NOMO-1 treated with DMSO at 0.1 percent for 48 hours (cell line): ENCODE results near the gene PCDHGC5.

ENCODE experiments used
- DNase-seq: peaks from one replicate; lab custom pipeline; 2025; ENCODE audit not compliant: unreplicated experiment; lab: John Stamatoyannopoulos, UW

PCDHGC5 gene

DNA sequence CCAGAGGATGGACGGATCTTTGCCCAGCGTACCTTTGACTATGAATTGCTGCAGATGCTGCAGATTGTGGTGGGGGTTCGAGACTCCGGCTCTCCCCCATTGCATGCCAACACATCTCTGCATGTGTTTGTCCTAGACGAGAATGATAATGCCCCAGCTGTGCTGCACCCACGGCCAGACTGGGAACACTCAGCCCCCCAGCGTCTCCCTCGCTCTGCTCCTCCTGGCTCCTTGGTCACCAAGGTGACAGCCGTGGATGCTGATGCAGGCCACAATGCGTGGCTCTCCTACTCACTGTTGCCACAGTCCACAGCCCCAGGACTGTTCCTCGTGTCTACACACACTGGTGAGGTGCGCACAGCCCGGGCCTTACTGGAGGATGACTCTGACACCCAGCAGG, 1.9 kb downstream of the PCDHGC5 start:
- no peak for DNase-seq

DNA sequence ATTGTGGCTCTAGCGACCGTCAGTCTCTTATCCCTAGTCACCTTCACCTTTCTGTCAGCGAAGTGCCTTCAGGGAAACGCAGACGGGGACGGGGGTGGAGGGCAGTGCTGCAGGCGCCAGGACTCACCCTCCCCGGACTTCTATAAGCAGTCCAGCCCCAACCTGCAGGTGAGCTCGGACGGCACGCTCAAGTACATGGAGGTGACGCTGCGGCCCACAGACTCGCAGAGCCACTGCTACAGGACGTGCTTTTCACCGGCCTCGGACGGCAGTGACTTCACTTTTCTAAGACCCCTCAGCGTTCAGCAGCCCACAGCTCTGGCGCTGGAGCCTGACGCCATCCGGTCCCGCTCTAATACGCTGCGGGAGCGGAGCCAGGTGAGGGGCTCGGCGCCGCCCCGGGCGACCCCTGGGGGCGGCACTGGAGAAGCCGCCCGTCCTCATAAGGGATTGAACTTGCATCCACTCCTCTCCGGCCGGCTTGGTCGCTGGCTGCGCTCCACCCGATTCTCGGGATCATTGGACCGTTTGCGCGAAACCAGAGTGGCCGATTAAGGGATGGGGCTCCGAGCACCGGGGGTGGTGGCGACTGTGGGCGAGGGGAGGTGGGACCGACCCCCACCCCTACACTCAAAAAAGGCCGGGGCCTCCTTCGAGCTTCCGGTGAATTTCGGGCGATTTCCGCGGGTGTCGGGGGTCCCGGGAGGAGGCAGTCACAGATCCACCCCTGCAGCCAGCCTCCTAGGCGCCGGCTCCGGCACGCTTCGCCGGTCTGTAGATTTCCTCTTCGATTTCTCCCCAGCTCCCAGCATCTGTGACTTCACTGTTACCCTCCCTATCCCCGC, 2.7 kb downstream of the PCDHGC5 start:
- DNase-seq, result no peak

DNA sequence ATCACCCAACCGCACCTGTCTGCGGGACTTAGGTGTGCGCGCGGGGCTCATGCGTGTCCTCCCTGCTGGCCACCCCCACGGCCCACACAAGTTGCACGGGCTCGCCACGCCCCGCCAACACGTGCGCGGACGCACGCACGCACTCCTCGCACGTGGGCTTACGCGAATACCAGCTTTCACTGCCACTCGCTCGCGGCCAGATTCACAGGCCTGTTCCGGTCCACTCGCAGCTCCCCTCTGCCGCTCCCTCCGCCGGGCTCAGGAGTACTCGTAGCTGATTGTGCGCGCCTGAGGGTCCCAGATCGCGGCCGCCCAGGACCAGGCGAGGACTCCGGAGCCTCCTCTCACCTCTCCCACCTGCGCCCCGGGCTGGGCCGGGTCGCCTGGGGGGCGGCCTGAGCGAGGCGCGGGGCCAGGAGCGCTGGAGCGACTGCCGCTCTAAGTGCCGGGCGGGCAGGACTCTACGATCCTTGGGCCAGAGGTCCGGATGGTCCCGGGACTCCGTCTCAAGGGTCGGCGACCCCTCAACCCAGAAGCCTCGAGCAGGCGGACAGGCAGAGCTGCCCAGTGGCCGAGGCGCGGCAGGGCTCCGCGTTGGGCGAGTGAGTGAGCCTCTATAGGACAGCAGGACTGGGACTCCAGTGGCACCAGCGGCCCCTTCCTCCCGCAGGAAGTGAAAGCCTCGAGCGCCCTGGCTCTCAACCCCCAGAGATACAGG, 3.4 kb downstream of the PCDHGC5 start:
- peak; percentile 17 for DNase-seq

DNA sequence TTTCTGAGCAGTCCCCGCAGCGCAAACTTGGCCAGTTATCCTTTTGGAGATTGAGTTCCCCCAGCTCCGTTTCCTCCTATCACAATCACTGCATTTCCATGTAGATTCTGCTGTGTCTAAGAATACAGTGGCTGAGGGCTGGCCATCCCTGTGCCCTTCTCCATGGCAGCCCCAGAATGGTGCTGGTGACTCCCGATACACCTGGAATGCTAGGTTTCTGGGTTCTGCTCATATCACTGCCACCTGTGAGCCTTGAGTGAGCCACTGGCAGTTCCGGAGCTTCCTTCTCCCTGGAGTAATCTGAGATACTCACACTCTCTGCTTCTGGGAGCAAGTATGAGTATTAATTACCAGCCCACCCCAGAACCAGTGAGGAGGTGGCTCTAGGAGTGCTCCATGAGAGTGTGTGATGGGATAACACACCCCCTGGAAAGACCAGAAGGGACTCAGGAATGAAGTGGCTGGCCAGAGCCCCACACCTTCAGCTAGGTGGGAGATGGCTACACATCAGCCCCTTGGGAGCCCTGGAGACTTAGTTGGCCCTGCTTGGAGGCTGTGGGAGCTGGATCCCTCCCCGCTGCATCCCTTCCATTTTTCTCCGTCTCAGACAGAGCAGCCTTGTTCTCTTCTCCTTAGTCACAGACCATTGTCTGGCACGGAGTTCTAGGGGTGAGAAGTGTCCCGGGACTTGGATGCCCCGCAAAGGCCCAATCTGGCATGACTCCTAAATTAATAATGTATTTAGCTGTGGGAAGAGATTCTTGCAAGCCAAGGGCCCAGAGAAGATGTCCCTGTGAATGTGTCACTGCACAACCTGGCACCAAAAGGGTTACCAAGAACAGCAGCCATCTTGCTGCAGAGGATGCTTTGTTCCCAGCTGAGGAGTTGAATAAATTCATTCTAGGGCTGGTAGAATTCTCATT, 4.9 kb downstream of the PCDHGC5 start:
- no peak for DNase-seq

DNA sequence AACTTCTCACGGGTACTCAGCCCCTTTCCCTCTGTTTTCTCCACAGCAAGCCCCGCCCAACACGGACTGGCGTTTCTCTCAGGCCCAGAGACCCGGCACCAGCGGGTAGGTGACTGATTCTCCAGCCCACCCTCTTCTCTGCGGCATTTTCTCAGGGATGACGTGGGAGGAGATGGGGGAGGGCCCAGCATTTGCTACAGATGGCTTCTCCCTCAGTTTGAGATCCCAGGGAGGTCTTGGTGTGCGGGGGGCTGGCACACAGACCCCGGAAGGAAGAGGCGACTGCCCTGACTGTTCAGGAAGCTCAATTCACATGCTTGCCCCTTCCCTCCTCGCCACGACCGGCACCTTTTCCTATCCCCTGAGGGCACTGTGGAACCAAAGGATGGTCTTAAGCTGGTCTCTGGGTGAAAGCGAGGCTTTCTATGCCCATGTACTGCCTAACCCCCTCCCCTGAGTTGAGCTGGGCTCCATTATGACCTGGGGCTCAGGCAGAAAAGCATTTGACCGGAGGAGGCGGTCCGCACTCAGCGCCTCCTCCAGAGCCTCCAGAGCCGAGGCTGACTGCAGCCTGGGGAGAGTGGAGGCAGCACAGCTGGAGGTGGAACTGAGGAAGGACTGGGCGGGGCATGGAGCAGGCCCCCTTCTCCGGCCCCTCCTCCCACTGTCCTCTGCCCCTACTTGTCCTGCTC, 6.0 kb downstream of the PCDHGC5 start:
- no peak for DNase-seq

DNA sequence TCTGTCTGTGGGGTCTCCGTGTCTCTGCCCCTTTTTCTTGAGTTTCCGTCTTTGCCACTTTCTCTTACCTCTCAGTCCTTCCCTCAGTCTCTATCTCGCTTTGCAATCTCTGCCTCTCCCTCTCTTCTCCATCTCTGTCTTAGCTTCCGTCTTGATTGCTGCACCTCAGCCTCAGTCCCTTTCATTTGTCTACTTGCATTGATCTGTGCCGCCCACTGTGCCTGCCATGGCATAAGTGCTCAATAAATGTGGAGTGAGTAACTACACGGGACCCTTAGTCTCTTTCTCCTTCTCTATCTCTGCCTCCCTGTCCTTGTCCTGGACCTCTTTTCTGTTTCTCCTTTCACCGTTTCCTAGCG, 6.6 kb downstream of the PCDHGC5 start:
- no peak for DNase-seq

DNA sequence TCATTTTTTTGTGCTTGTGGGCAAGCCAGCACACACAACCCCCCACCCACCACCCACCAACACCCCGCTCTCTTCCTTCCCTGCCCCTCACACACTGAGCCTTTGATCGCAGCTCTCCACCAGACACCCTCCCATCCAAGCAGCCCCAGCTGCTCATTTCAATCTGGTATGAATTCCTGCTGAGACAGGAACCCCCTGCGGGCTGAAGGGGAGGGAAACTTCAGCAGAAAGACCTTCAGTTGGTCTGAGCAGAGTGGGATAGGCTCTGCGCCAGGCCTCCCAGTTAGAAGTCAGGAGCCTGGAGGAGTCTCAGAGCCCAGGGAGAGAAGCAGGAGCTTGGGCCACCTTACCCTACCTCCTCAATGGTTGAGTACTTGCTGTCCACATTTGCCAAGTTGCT, 7.2 kb downstream of the PCDHGC5 start:
- DNase-seq, result no peak

DNA sequence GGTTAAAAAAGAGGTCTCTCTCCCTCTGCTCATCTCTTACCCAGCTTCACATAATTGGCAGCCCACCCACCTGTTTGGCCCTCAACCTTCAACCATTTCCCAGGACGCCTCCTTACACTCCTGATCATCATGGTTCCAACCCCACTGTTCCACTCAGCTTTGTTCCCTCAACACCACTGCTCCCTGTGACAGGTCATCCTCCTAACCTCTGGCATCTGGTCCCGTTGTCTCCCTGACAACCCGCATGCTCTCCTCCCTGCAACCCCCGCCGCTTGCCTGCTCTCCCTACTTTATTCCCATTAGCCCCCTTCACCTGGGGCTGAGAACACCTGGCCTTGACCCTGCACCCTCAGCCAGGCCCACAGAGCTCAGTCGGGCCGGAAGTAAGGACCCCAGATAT, 12.9 kb downstream of the PCDHGC5 start:
- DNase-seq, result no peak

DNA sequence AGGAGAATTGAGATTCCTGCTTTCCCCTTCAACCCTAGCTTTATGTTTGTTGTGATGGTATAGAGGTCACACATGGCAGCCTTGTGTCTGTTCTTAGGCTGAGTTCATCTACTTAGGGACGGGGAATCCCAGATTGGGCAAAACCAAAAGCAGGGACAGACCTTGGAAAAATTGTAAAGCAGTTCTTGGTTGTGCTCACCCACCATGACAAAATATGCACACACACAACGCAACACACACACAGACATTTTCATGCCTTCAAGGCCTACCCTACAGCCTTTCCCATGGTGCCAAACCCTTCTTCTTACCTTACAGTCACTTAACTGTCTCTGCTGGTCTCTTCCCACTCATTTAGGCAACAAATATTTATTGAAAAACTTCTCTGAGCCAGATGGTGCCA, 14.8 kb downstream of the PCDHGC5 start:
- no peak for DNase-seq

DNA sequence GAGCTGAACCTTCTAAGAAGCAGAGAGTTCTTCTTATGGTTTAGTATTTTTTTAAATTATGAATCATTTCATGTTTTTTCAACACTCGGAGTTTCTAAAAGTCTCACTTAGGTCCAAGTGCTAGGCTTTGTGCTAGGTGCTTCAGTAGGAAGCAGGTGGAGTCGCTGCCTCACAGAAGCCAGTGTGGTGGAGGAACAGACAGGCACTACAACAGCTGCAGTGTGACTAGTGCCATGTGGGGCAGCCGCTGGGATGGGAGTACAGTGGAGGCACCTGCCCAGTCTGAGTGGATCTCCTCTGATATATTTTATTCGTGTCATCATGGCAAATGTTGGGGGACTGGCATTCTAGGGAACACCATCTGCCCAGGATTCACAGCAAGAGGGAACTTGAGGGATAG, 15.3 kb downstream of the PCDHGC5 start:
- no peak for DNase-seq

DNA sequence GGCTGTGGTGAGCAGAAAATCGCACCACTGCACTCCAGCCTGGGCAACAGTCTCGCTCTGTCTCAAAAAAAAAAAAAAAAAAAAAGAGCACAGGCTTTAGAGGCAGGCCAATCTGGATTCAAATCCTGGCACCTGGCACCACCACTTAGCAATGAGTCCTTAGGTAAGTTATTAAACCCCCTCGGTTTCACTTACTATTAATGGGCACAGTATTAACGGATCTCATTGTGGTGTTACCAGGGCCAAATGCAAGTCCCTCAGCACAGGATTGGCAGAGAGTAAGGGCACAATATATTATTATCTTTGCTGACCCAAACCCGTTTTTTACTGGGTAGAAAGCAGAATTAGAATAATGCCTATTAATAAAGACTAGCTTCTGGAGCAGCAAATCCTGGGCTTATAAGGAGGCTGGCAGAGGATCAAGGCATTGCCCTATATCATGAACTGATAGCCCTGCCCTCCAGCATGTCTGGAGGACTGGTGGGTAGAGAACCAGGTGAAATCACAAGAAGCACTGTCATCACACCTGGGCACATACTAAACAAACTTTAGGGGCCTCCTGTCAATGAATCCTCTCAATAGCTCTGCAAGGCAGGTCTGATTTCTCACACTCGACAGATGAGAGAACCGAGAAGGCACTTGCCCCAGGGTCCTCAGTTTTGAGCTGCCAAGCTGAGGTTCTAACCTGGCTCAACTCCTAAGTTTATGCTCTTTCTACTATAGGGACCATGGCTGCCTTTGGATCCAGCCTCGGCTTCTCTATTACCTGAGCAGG, 17.7 kb downstream of the PCDHGC5 start:
- no peak for DNase-seq

DNA sequence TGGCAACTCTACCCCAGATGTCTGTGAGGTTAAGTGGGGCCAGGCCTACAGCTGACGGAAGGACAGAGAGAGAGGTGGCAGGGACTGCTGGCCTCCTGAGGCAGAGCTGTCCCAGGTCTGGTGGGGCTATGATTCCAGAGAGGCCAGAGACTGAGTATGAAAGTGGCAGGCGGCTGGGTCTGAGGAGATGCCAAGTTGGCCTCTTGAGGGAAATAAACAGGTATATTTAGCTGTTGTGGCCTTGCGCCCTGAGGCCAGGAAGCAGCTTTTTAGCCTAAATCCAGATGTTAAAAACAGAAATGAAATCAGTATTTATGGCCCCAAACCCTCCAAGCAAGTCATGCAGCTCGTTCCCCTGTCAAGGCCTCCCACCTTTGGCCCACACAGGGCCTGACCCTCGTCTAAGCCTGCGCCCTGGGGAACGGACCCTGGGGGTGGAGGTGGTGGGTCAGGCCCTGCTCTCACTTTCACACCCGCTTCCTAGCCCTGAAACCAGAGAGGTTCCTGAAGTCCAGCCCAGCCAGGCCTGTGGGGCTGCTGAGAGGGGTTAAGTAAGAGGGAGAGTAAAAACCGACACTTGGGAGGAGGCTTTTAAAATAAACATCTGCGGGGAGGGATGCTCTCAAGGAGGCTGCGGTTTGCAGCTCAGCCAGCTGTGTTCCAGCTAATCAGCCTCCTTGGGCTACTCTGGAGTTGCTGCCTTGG, 18.7 kb downstream of the PCDHGC5 start:
- peak; percentile 11 for DNase-seq

DNA sequence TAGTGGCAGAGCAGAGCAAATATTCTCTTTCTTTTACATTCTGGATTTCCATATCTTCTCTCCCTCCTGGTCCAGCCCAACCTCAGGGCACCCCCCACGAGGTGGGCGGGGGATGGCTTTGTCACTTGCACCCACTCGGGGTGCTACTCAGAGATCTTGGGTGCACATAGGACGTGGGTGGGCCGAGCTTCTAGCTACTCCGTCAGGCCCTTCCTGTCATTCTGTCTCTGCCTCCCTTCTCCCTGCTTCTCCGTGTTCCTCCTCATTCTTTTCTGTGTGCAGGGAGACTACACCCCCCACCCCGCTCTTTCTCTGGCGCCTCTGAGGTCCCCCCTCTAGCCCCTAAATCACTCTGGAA, 19.5 kb downstream of the PCDHGC5 start:
- DNase-seq, result no peak

DNA sequence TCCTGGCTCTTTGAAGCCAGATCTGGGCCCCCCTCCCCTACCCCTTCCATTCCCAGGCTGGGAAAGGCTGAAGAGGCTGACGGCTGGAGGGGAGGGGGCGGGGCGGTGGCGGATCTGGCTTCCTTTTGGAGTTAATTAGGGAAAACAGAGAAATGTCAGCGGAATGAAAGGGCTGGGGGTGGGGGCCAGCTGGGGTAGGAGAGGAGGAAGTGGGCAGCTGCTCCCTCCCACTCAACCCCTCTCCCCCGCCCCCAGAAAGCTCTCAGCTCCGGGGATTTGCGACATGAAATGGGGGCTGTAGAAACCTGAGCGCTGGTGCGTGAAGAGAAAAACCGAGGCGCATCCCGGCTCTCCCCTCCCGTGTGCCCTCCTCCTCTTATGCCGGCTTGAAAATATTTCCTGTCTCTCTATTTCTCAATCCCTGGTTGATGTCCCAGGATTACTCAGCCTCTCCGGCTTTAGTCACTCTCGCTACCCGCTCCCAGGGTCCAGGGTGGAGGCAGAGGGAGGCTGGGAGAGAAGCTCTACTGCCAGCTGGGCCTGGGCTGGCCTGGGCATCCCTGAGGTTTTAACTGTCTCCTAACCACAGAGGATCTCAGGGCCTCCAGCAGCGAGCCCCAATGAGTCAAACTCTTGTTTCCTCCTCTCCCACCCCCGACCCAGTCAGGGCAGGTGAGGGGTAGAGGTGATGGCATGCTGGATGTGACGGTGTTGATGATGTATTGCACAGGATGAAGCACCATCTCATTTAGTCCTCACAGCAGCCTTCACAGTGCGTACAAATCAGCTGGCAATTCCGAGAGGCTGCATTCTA, 20.1 kb downstream of the PCDHGC5 start:
- DNase-seq, result no peak

DNA sequence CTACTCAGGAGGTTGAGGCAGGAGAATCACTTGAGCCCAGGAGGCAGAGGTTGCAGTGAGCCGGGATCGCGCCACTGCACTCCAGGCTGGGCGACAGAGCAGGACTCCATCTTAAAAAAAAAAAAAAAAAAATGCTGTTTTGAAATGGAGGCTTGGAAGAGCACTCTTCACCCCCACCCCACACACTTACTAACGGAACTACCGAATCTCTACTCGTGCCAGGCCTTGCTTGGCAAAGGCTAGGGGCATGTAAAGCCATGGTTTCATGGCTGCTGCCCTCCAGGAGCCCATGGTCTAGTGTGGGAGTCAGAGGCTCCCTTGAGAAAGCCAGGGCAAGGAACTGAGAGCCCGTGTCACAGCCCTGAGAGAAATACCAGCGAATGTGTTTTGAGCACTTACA, 21.3 kb downstream of the PCDHGC5 start:
- no peak for DNase-seq

DNA sequence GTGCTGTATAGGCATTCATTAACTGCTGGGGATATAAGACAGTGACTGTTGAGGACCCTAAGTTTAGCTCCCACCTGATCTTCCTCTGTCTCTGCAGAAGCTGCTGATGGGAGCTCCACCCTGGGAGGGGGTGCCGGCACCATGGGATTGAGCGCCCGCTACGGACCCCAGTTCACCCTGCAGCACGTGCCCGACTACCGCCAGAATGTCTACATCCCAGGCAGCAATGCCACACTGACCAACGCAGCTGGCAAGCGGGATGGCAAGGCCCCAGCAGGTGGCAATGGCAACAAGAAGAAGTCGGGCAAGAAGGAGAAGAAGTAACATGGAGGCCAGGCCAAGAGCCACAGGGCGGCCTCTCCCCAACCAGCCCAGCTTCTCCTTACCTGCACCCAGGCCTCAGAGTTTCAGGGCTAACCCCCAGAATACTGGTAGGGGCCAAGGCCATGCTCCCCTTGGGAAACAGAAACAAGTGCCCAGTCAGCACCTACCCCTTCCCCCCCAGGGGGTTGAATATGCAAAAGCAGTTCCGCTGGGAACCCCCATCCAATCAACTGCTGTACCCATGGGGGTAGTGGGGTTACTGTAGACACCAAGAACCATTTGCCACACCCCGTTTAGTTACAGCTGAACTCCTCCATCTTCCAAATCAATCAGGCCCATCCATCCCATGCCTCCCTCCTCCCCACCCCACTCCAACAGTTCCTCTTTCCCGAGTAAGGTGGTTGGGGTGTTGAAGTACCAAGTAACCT, 22.1 kb downstream of the PCDHGC5 start:
- no peak for DNase-seq

DNA sequence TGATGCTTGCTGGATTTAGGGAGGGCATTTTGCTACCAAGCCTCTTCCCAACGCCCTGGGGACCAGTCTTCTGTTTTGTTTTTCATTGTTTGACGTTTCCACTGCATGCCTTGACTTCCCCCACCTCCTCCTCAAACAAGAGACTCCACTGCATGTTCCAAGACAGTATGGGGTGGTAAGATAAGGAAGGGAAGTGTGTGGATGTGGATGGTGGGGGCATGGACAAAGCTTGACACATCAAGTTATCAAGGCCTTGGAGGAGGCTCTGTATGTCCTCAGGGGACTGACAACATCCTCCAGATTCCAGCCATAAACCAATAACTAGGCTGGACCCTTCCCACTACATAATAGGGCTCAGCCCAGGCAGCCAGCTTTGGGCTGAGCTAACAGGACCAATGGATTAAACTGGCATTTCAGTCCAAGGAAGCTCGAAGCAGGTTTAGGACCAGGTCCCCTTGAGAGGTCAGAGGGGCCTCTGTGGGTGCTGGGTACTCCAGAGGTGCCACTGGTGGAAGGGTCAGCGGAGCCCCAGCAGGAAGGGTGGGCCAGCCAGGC, 23.0 kb downstream of the PCDHGC5 start:
- DNase-seq, result no peak

DNA sequence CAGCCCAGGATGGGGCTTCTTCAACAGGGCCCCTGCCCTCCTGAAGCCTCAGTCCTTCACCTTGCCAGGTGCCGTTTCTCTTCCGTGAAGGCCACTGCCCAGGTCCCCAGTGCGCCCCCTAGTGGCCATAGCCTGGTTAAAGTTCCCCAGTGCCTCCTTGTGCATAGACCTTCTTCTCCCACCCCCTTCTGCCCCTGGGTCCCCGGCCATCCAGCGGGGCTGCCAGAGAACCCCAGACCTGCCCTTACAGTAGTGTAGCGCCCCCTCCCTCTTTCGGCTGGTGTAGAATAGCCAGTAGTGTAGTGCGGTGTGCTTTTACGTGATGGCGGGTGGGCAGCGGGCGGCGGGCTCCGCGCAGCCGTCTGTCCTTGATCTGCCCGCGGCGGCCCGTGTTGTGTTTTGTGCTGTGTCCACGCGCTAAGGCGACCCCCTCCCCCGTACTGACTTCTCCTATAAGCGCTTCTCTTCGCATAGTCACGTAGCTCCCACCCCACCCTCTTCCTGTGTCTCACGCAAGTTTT, 23.6 kb downstream of the PCDHGC5 start:
- peak; percentile 9 for DNase-seq
